PC-3 (cell line): ENCODE measurements around the gene CREBL2.

Experiments used
- EZH2 ChIP-seq: fragments of 300-600 bp; sonication (generic); IDR thresholded peaks from one replicate; pipeline ENCODE4 v1.6.1; 2017; ENCODE audit warnings: antibody characterized with exemption, mild to moderate bottlenecking, low read length; ENCODE audit not compliant: unreplicated experiment
- EZH2phosphoT487 ChIP-seq: fragments of 300-600 bp; sonication (generic); IDR thresholded peaks from 2 replicates; pipeline ENCODE4 v1.6.1; 2018; ENCODE audit warnings: mild to moderate bottlenecking, antibody characterized with exemption, low read length, borderline replicate concordance
- TF ChIP-seq, protein P1 (sequence below): fragments of 300-600 bp; sonication (generic); conservative IDR thresholded peaks from 2 replicates; pipeline ENCODE4 v1.5.1; 2017; ENCODE audit warnings: antibody characterized with exemption, low read depth, mild to moderate bottlenecking, low read length

DNA sequence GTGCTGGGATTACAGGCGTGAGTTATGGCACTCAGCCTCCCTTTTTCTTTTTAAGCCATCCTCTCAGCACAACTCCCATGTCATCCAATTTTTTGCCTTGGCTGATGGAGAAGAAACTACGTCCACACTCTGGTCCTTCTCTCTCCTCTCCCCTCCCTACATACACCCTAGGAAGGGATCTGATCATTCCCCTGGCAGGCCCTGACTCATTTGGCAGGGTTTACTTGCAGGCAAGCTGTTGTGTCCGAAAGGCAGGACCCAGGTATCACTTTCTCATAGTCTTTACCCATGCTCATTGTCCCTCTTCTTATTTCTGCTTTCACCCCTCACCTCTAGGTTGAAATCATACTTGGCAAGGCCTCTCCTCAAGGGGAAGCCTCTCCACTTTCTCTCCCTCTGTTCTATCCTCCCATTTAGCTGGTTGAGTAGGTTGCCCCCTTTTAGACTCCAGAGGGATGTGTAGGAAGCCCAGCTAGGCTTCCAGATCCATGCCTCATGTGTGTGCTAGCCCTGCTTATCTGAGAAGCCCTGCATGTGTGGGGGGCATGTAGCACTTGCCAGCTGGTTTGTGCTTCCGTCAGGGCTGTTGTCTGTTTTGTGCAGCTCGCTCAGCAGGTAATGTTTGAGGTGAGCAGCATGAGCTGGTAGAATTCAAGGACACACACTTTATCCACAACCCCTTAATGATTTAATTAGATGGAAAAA lies 69.5 kb downstream of the CREBL2 start:
- TF ChIP-seq, protein P1, sequence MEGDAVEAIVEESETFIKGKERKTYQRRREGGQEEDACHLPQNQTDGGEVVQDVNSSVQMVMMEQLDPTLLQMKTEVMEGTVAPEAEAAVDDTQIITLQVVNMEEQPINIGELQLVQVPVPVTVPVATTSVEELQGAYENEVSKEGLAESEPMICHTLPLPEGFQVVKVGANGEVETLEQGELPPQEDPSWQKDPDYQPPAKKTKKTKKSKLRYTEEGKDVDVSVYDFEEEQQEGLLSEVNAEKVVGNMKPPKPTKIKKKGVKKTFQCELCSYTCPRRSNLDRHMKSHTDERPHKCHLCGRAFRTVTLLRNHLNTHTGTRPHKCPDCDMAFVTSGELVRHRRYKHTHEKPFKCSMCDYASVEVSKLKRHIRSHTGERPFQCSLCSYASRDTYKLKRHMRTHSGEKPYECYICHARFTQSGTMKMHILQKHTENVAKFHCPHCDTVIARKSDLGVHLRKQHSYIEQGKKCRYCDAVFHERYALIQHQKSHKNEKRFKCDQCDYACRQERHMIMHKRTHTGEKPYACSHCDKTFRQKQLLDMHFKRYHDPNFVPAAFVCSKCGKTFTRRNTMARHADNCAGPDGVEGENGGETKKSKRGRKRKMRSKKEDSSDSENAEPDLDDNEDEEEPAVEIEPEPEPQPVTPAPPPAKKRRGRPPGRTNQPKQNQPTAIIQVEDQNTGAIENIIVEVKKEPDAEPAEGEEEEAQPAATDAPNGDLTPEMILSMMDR, result no peak
- TF ChIP-seq EZH2, result no peak
- no peak for TF ChIP-seq EZH2phosphoT487
